GM18502 (cell line): ENCODE results near the gene LRRC8B.
"Not testable (repeated sequence)": the region's sequence is repeated elsewhere in the genome, so short reads cannot be mapped to it uniquely, and the experiment has no call there.

Source experiments
- ATAC-seq: cut with Tn5 transposase; IDR thresholded peaks from one replicate; pipeline ENCODE4 v1.9.1; 2021; ENCODE audit warnings: mild to moderate bottlenecking; ENCODE audit not compliant: unreplicated experiment, poor library complexity

The LRRC8B gene

GRCh38 chr1:89629600-89629999 is 105.0 kb downstream of the LRRC8B start:
- not testable (repeated sequence) for ATAC-seq

GRCh38 chr1:89630048-89630447 is 105.4 kb downstream of the LRRC8B start:
- ATAC-seq, result no peak

GRCh38 chr1:89631816-89632656 is 107.4 kb downstream of the LRRC8B start:
- no peak for ATAC-seq

GRCh38 chr1:89632657-89633247 is 108.1 kb downstream of the LRRC8B start, which contains the start of gene LRRC8C:
LRRC8C (plus strand) TSS chr1:89633120; CDS start chr1:89686474, 53,354 bp downstream.
- ATAC-seq, result peak; percentile 88

GRCh38 chr1:89633248-89633799 is 108.7 kb downstream of the LRRC8B start:
- peak; percentile 48 for ATAC-seq

GRCh38 chr1:89633800-89634625 is 109.4 kb downstream of the LRRC8B start:
- ATAC-seq, result no peak

- no peak for ATAC-seq
These were observed 111.5 kb downstream of the LRRC8B start for GRCh38 chr1:89635825-89636815.

- ATAC-seq, result no peak
These were observed 112.9 kb downstream of the LRRC8B start for GRCh38 chr1:89637496-89637895.

GRCh38 chr1:89640440-89640839 is 115.8 kb downstream of the LRRC8B start:
- no peak for ATAC-seq

GRCh38 chr1:89641781-89642180 is 117.2 kb downstream of the LRRC8B start:
- ATAC-seq, result no peak

GRCh38 chr1:89643577-89643976 is 118.9 kb downstream of the LRRC8B start:
- ATAC-seq, result no peak

GRCh38 chr1:89644119-89644814 is 119.6 kb downstream of the LRRC8B start:
- ATAC-seq, result no peak

- no peak for ATAC-seq
These were observed 121.6 kb downstream of the LRRC8B start for GRCh38 chr1:89646259-89646658.
